Stimulated activated CD4-positive, alpha-beta T cell treated with anti-CD3 and anti-CD28 coated beads, Interleukin-2, amount 100 ng/mL, for 24 hours (primary cell): ENCODE results near the gene SPARCL1.
A peak's percentile ranks its signal among the peaks of the same experiment; 100 is the strongest.
"Not testable (repeated sequence)": the region's sequence is repeated elsewhere in the genome, so short reads cannot be mapped to it uniquely, and the experiment has no call there.

Source experiments
- DNase-seq, 2 donors: peaks; one replicate each; pipeline ENCODE4 v3.0.0-alpha.2; 2020

Gene SPARCL1, protein sequence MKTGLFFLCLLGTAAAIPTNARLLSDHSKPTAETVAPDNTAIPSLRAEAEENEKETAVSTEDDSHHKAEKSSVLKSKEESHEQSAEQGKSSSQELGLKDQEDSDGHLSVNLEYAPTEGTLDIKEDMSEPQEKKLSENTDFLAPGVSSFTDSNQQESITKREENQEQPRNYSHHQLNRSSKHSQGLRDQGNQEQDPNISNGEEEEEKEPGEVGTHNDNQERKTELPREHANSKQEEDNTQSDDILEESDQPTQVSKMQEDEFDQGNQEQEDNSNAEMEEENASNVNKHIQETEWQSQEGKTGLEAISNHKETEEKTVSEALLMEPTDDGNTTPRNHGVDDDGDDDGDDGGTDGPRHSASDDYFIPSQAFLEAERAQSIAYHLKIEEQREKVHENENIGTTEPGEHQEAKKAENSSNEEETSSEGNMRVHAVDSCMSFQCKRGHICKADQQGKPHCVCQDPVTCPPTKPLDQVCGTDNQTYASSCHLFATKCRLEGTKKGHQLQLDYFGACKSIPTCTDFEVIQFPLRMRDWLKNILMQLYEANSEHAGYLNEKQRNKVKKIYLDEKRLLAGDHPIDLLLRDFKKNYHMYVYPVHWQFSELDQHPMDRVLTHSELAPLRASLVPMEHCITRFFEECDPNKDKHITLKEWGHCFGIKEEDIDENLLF

GRCh38 chr4:87529187-87529586 is at the start of gene SPARCL1:
SPARCL1 (minus strand) TSS chr4:87529376; CDS start chr4:87499574, 29,802 bp downstream.
- no peak for DNase-seq

DNA sequence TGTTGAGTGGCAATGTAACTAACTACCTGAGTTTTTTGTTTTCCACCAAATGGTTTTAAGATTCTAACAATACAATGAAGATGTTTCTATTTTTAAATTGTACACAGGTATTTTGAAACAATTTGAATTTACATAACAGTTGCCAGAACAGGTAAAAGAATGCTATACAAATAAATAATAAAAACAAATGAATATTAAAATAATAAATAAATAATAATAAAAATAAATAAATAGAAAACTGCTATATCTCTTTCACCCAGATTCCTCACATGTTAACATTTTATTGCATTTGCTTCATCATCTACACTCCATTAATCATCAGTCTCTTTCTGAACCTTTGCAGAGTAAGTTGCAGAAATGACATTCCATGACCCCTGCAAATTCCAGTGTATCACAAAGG is 46.8 kb upstream of the SPARCL1 start:
- no peak for DNase-seq

DNA sequence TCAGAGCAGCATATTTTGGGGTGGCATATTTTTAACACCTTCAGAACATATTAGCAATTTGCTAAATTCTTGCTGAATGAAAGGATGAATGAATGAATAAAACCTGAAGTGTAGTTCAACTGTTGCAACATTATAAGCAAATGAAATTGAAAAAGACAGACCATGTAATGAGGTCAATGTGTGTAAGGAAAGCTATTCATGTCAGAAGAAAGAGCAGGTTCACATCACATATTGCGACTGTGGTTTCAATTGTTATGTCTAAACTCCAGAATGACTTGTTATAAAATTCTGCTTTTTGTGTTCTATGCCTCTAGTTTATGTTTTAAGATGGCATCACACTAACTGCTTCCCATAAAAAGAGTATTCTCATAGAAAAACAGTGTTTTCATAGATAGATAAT is 46.2 kb upstream of the SPARCL1 start:
- no peak for DNase-seq

- no peak for DNase-seq
Observed at GRCh38 chr4:87574996-87575395, 45.8 kb upstream of the SPARCL1 start.

- not testable (repeated sequence) for DNase-seq
Observed at GRCh38 chr4:87574376-87574775, 45.2 kb upstream of the SPARCL1 start.

- DNase-seq = no peak
Observed at GRCh38 chr4:87570290-87570805, 41.2 kb upstream of the SPARCL1 start.

DNA sequence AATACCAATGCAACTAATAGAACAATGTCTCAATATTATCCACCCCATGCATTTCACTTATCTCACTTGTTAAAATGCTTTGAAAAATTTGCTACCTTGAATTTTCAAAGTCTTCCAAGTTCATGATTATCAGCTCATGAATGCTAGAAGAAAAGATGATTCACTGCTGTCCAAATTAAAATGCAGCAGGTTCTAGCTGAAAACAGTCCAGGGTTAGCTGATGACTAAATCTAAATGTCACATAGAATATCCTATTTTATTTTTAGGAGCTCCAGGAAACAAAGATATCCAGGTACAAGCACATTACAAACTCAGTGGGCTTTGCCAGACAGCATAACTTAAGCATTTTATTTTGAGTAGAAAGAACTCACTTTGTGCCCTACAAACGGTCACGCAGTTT is 38.0 kb upstream of the SPARCL1 start:
- DNase-seq = no peak

DNA sequence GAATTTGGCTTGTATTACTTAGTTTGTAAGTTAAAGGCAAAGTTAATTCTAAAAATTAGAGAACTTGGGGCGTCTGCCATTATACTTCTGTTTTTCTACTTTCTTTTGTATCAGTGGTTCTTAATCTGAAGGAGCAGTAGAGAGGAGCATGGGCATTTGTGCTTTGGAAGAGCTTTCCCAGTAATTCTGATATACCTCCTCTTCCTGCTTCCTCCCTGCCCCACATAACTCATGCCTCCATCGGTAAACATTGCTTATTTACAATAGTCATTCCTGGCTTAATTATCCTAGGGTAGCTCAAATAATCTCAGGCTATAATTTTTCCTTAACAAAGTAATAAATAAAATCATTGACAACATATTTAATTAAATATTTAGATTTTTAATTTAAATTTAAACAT is 37.1 kb upstream of the SPARCL1 start:
- DNase-seq = no peak

DNA sequence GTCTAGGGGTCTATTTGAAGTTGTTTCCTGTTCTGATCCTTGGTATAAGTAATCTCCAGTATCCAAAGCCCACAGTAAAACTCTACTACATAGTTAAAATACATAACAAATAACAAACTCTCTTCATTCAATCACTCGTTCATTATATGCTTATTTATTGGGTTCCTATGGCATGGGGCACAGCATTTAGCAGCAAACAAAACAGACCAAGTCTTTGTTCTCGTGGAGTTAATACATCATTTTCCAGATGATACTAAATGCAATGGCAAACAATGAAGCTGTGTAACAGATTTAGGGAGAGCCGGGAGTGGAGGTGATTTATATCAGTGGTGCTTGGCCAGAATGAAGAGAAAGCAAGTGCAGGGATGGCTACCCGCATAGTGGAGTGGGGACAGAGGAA is 36.6 kb upstream of the SPARCL1 start:
- no peak for DNase-seq

- no peak for DNase-seq
Observed at GRCh38 chr4:87560802-87561201, 31.6 kb upstream of the SPARCL1 start.

DNA sequence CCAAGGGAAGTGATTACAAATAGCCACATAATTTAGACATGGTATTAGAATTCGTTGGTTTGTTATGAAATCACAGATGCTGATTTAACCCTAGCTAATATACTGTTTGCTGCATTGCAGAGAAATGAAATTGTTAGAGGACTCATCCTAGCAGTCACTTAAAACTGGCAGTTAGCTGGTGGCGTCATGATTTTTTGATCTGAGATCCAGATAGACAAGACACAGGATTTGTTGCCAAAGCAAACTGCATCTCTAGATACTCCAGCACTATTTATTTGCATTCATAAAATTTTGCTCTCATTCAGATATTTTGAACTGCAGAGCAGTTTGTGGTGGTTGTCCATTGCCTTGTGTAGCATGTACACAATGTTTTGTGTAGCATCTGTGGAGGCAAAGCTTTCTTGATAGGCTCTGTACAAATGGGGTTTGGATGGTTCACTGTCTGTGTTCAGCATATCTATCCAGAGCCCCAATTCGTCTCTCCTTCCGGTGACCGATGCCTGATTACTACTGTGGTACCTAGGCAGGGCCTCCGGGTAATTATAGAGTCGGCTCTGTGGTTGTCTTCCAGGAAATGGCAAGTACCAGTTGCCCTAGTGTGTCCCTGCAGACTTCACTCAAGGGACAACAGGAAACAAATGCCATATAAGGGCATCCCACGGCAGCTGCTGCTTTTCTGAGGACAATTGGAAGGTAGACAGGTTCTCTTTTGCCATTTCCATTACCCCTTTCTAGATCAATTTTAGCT is 30.1 kb upstream of the SPARCL1 start:
- DNase-seq = peak; percentile 20 to 23

- DNase-seq = no peak
Observed at GRCh38 chr4:87557348-87557747, 28.2 kb upstream of the SPARCL1 start.

DNA sequence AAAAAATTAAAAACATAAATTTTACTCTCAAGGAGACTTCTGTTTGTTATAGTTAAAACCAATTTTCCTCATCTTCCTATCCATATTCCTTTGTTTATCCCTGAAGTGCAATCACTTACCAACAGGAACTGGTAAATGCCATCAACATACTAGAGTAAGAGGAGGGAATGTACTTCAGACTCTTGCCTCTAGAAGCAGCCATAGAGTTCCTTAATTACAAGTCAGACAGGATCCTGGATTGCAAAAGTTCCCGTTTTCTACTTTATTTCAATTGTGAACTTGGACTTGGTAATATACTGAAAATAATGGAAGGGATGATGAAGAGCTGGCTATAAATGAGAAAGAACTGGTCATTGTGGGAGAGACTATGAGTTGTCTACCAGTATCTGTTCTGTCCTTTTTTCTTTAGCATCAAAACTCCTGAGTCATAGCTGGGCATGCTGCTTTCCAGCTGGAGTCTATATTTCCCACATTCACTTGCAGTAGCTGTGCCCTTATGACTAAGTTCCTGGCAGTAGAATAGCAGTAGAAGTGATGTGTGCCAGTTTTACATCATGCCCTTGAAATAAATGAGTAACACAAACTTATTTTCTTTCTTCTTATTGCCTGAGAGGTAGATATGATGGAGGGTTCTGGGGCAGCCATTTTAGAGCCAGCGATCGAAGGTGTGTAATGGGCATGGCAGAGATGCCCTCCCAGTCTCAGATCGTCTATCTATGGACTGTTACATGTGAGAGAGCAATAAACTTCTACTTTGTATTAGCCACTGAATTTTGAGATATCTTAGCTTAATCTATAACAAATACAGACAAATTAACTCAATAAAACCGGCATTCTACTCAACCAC is 26.8 kb upstream of the SPARCL1 start:
- DNase-seq = no peak

DNA sequence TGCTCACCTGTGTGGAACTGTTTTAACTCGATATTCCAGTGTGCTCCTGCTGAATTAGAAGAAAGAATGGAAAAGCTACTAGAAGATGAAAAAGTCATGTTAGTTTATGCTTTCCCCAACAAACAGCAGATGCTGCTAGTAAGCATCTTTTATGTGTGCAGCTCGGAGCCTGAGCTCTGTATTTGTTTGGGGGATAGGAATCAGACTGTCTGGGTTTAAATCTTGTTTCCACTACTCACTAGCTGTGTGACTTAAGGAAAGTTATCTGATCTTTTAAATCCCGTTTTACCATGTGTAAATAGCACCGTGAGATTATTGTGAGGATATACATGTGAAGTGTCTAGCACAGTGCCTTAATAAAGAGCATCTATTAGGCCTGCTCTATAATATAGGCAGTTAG is 24.0 kb upstream of the SPARCL1 start:
- DNase-seq = no peak

GRCh38 chr4:87551361-87551760 is 22.2 kb upstream of the SPARCL1 start:
- DNase-seq = no peak

GRCh38 chr4:87547016-87547708 is 18.0 kb upstream of the SPARCL1 start:
- no peak for DNase-seq

DNA sequence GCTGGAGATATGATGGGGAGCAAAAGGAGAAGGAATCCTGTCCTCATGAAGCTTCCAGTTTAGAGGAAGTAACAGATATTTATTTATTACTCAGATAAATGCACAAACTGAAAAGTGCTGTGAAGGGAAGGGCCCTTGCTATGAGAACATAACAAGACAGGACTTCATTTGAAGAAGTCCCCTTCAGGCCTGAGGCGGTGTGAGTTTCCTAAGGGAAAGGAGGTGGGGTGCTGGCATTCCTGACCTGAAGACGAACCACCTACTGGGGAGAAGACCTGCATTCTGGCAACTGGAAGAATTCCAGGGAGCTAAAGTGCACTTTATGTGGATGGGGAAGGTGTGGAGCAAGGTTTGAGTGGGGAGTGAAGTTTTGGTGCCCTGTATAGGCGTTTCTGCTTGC is 15.9 kb upstream of the SPARCL1 start:
- no peak for DNase-seq

DNA sequence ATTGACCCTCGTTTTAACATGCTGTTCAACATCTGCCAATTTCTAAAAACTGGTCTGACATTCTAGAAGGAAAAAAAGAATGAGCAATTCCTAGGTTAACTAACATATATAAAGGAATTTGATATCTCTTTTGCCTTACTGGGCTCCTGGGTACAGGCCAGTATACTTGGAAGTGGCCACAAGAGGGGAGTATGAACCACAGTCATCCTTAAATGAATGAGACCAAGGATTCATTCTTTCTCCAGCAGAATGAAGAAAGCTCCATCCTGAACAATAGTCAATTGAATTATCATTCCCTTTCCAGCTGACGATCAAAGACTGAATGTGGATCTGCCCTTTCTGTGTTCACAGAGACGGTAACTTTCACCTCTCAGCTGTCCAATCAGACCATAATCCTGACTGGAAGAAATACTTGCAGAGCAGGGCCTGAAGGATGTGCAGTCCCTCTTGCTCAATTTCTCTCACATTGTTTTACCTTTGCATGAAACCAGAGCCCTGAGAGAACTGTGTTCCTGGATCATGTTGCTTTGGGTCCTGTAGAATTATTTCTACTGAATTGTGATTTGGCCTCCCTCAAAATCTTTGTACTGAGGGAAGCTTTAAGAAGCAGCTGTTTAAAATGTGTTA is 14.8 kb upstream of the SPARCL1 start:
- DNase-seq = no peak

GRCh38 chr4:87542734-87543312 is 13.6 kb upstream of the SPARCL1 start:
- DNase-seq = no peak

GRCh38 chr4:87541956-87542709 is 13.0 kb upstream of the SPARCL1 start:
- DNase-seq = no peak
